Natural killer cell treated with Interleukin-12 subunit alpha and Interleukin-12 subunit beta and Interleukin-15 and Interleukin-18, amount 100 ng/mL, for 72 hours (primary cell): ENCODE data around the gene GBP5. TPM values are rescaled to one million over a fixed set of nuclear protein-coding genes. Genes with fewer than 3 reads are reported as not detected.

Source experiments
- total RNA-seq, 2 donors: library from RNA; stranded (reverse); gene quantifications; one replicate each; pipeline ENCODE4 v1.2.3, GENCODE V29; 2022

The GBP5 gene
- total RNA-seq, 2 donors from 2014 or later, result 305 to 573 TPM

Other genes starting within 250 kb of the GBP5 start
- 10 to 100 TPM; 36.6 to 88.6 TPM for gene GBP3, start 250.0 kb downstream of the GBP5 start, total RNA-seq
- 100 to 1,000 TPM; 154 to 241 TPM for gene GBP1, start 207.7 kb downstream of the GBP5 start, total RNA-seq
- 100 to 1,000 TPM; 154 to 357 TPM for gene GBP2, start 146.7 kb downstream of the GBP5 start, total RNA-seq
- 1 to 10 TPM in 1 of 2 donors, not detected in 1; 1.3 TPM for gene GBP7, start 96.9 kb downstream of the GBP5 start, total RNA-seq
- gene GBP4, start 73.9 kb downstream of the GBP5 start, total RNA-seq, result 100 to 1,000 TPM in 1 of 2 donors, 10 to 100 TPM in 1; 38.5 to 123 TPM
- under 1 TPM; 0.19 to 0.22 TPM for gene GBP6, start 91.2 kb upstream of the GBP5 start, total RNA-seq